GM21423 (cell line): Measurements from ENCODE around the gene MMGT1.
"Not testable (repeated sequence)": the region's sequence is repeated elsewhere in the genome, so short reads cannot be mapped to it uniquely, and the experiment has no call there.

Experiments used
- ATAC-seq: cut with Tn5 transposase; IDR thresholded peaks from one replicate; pipeline ENCODE4 v1.9.1; 2021; ENCODE audit warnings: mild to moderate bottlenecking, moderate library complexity; ENCODE audit not compliant: unreplicated experiment

Gene MMGT1

GRCh38 chrX:135927897-135928296, 45.9 kb downstream of the MMGT1 start:
- ATAC-seq: no peak

GRCh38 chrX:135923353-135923752, 50.4 kb downstream of the MMGT1 start:
- no peak for ATAC-seq

- not testable (repeated sequence) for ATAC-seq
Measured at GRCh38 chrX:135920516-135920915, 53.3 kb downstream of the MMGT1 start.

- no peak for ATAC-seq
Measured at GRCh38 chrX:135914404-135914803, 59.4 kb downstream of the MMGT1 start.
